Measurements from ENCODE around the gene KIF11. TPM values are rescaled to one million over a fixed set of nuclear protein-coding genes. Genes with fewer than 3 reads are reported as not detected.
A peak's percentile ranks its signal among the peaks of the same experiment; 100 is the strongest.

Gene KIF11
- 1 to 10 TPM in 1 of 4 donors, under 1 TPM in 3; under 0.01 to 1.0 (median 0.56) TPM for total RNA-seq

GRCh38 chr10:92592761-92593618 lies at the start of gene KIF11:
Gene KIF11 (plus strand): TSS chr10:92593130. CDS start chr10:92593376, 246 bp downstream.
- TF ChIP-seq CTCF (IDR thresholded peaks at IDR 0.05) (peak in 1 of 5 experiments; percentile 20), EP300 (IDR thresholded peaks at IDR 0.05) (peak; percentile 38 to 97), POLR2A (IDR thresholded peaks at IDR 0.05) (peak; percentile 74 to 81)

GRCh38 chr10:92544296-92544695 lies 48.6 kb upstream of the KIF11 start:
- Histone ChIP-seq H3K9me3 (no peaks in the 10 kb centered on the region), H3K4me1 (no peaks in the 10 kb centered on the region), H3K27me3 (no peaks in the 10 kb centered on the region), H3K4me3 (no peak overlapping the region), H3K36me3 (peaks cover 0 to 8% (median 0%) of the 10 kb centered on the region in 3 donors), H3K27ac (no peak overlapping the region)
- DNase-seq (ENCODE audit: low spot score in 2 of 2) = no peak
- TF ChIP-seq POLR2A (IDR thresholded peaks at IDR 0.05) = no peak
- no peak for TF ChIP-seq CTCF (IDR thresholded peaks at IDR 0.05)
- TF ChIP-seq EP300 (IDR thresholded peaks at IDR 0.05) = no peak
- 50 to 75% methylated on average over 3 of the region's 3 CpGs for WGBS, 2 donors

More at GRCh38 chr10:92592761-92593618, at the start of gene KIF11:
- Histone ChIP-seq H3K4me1 (peaks cover 0 to 20% (median 13%) of the 10 kb centered on the region in 4 donors), H3K27ac (peak within 1 kb of the TSS; percentile 83 to 95 (median 94)), H3K36me3 (no peaks in the 10 kb centered on the region), H3K4me3 (peak within 1 kb of the TSS; percentile 37 to 73 (median 66)), H3K27me3 (no peaks in the 10 kb centered on the region), H3K9me3 (no peaks in the 10 kb centered on the region)
- 1% methylated on average over 49 to 61 of the region's 61 CpGs for WGBS, 2 donors
- peak; percentile 97 to 98 for DNase-seq (ENCODE audit: low spot score in 2 of 2)

- H3K4me1 ChIP-seq = no peaks in the 10 kb centered on the region
- H3K9me3 ChIP-seq = no peaks in the 10 kb centered on the region
- 100% methylated on average over 1 of the region's 1 CpG for WGBS, 2 donors
- peaks cover 0 to 8% (median 0%) of the 10 kb centered on the region in 3 donors for H3K36me3 ChIP-seq
- no peaks in the 10 kb centered on the region for H3K27me3 ChIP-seq
- no peak for DNase-seq (ENCODE audit: low spot score in 2 of 2)
- no peak overlapping the region for H3K4me3 ChIP-seq
- H3K27ac ChIP-seq = no peak overlapping the region
- TF ChIP-seq POLR2A (IDR thresholded peaks at IDR 0.05) (no peak), EP300 (IDR thresholded peaks at IDR 0.05) (no peak)
These were observed 47.4 kb upstream of the KIF11 start for GRCh38 chr10:92545556-92545955.

- peaks cover 0 to 17% (median 0%) of the 10 kb centered on the region in 3 donors for H3K36me3 ChIP-seq
- TF ChIP-seq EP300 (IDR thresholded peaks at IDR 0.05) = no peak
- TF ChIP-seq CTCF (IDR thresholded peaks at IDR 0.05) = no peak
- no peak for TF ChIP-seq POLR2A (IDR thresholded peaks at IDR 0.05)
- no peak overlapping the region for H3K4me3 ChIP-seq
- no peak overlapping the region for H3K27ac ChIP-seq
- DNase-seq (ENCODE audit: low spot score in 2 of 2) = no peak
- WGBS, 2 donors = 90 to 94% methylated on average over 4 of the region's 4 CpGs
- no peaks in the 10 kb centered on the region for H3K4me1 ChIP-seq
- H3K9me3 ChIP-seq = no peaks in the 10 kb centered on the region
- H3K27me3 ChIP-seq = no peaks in the 10 kb centered on the region
These were observed 45.3 kb upstream of the KIF11 start for GRCh38 chr10:92547676-92548075.

- peaks cover 0 to 23% (median 5%) of the 10 kb centered on the region in 4 donors for H3K9me3 ChIP-seq
- H3K27ac ChIP-seq = no peak overlapping the region
- no peak overlapping the region for H3K4me3 ChIP-seq
- no peaks in the 10 kb centered on the region for H3K27me3 ChIP-seq
- 53 to 94% methylated on average over 2 of the region's 2 CpGs for WGBS, 2 donors
- H3K4me1 ChIP-seq = no peaks in the 10 kb centered on the region
- H3K36me3 ChIP-seq = peaks cover 0 to 48% (median 0%) of the 10 kb centered on the region in 3 donors
- no peak for TF ChIP-seq POLR2A (IDR thresholded peaks at IDR 0.05)
- TF ChIP-seq EP300 (IDR thresholded peaks at IDR 0.05) = no peak
- no peak for TF ChIP-seq CTCF (IDR thresholded peaks at IDR 0.05)
- DNase-seq (ENCODE audit: low spot score in 2 of 2) = no peak
These were observed 42.0 kb upstream of the KIF11 start for GRCh38 chr10:92550924-92551323.

Data from tibial nerve (tissue), 4 donors.